ENCODE results near the gene SMYD5.
"Not testable (repeated sequence)": the region's sequence is repeated elsewhere in the genome, so short reads cannot be mapped to it uniquely, and the experiment has no call there.

SMYD5 gene

GRCh38 chr2:73262108-73262651 is 48.1 kb downstream of the SMYD5 start:
- no peak for DNase-seq

- not testable (repeated sequence) for DNase-seq
These were observed 48.8 kb downstream of the SMYD5 start for GRCh38 chr2:73262691-73263429.

- no peak for DNase-seq
These were observed 49.7 kb downstream of the SMYD5 start for GRCh38 chr2:73263540-73264331.

DNA sequence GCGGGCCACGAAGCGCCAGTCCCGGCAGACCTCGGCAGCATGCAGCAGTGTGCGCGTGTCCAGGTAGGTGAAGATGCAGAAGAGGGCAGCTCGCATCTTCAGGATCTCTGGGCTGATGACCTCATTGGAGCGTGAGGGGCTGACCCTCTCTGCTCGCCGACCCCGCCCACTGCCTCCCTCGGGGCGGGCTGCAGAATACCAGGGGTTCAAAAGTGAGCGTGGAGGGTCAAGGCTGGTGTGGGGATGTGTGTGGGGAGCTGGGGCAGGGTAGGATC is 50.2 kb downstream of the SMYD5 start:
- no peak for DNase-seq

- no peak for DNase-seq
These were observed 50.7 kb downstream of the SMYD5 start for GRCh38 chr2:73264783-73265182.

GRCh38 chr2:73265298-73266060 is 51.4 kb downstream of the SMYD5 start:
- no peak for DNase-seq

GRCh38 chr2:73266061-73266901 is 52.2 kb downstream of the SMYD5 start:
- DNase-seq: no peak

- no peak for DNase-seq
These were observed 53.0 kb downstream of the SMYD5 start for GRCh38 chr2:73267008-73267407.

GRCh38 chr2:73268366-73268829 is 54.4 kb downstream of the SMYD5 start:
- no peak for DNase-seq

DNA sequence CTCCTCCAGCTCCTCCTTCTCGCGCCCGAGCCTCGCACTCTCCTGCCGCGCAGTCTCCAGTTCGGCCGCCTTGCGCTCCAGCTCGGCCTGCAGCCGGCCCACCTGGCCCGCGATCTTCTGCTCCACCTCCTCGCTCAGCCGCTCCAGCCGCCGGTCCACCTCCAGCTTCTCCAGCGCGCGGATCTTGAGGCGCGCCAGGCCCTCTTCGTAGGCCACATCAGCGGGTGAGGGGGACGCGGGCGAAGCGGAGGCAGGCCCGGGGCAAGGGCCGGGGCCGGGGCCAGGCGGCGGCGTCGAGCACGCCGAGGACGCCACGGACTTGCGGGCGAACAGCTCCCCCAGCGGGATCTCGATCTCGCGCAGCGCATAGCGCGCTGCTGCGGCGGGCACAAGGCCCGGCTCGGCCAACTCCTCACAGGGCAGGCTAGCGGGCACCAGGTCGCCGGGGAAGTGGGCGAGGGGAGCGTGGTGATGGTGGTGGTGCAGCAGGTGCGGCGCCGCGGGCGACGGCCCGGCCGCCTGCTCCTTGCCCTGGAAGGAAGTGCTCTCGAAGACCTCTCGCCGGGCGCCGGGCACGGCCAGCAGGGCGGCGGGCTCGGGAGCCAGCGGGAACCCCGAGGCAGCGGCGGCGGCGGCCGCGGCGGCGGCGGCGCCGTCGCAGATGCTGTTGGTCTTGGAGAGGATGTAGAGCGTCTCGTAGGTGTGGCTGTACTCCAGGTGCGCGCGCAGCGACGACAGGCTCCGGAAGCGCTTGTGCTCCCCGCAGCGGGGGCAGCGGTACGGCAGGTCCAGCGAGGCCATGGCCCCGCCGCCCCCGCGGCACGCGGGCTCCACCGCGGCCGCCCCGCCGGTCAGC is 55.0 kb downstream of the SMYD5 start:
- no peak for DNase-seq

DNA sequence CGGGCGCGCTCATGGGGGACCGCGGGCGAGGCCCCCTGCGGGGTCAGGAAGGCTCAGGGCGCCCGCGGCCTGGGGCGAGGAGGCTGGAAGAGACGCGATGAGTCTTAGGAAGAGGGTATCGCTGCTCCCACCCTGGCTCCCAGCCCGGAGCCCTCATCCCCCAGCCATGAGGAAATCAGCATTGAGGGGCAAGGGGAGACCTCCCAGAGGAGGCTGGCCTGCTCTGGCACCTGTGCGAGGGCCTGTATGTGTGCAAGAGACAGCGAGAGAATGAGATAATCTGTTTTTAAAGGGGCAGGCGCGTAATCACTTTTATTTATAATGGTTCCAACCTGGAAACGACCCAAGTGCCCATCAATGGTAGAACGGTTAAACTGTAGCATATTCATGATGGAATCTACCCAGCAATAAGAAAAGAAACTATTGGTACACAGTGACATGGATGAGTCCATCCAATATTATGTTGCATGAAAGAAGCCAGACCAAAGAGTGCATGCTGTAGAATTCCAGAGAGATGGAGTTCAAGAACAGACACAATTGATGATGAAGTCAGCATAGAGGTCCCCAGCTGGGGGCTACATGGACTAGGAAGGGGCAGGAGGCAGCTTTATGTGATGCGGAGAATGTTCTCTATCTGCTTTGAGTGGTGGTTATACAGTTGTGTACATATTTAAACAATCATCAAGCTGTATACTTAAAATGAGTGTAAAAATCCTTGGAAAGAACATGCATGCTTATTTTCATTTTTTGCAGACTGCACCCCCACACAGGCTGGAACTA is 55.8 kb downstream of the SMYD5 start:
- no peak for DNase-seq

- no peak for DNase-seq
These were observed 58.2 kb downstream of the SMYD5 start for GRCh38 chr2:73272270-73272669.
